HG03064 (cell line): ENCODE measurements around the gene SLC23A2.

Experiments
- ATAC-seq: cut with Tn5 transposase; IDR thresholded peaks from one replicate; pipeline ENCODE4 v1.9.1; 2021; ENCODE audit warnings: low read depth; ENCODE audit not compliant: unreplicated experiment

SLC23A2 gene

DNA sequence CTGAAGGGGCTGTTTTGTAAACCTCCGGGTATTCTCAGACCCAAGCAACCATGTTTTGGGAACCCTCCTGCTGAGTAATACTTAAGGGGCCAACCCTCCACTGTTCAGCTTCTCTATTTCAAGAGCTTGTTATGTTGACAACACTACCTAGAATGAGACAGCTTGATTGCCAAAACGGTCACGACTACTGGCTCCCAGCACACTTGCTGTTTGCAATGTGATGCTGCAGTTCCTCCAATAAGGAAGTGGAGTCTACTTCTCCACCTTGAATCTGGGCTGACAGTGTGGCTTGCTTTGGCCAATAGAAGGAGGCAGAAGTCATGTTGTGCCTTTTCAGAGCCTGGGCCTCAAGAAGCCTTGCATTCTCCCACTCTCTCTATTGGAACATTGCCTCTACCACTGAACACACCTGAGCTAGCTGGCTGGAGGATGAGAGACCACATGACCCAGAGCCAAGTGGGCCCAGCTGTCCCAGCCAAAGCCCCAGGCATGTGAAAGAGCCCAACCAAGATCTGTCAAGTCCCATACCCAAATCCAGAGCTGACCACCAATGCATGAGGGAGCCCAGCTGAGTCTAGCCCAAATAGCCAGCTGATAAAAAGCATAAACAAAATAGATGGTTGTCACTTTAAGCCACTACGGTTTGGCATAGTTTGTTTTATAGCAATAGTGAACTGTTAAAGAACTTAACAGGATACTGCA lies 171.6 kb downstream of the SLC23A2 start:
- no peak for ATAC-seq

DNA sequence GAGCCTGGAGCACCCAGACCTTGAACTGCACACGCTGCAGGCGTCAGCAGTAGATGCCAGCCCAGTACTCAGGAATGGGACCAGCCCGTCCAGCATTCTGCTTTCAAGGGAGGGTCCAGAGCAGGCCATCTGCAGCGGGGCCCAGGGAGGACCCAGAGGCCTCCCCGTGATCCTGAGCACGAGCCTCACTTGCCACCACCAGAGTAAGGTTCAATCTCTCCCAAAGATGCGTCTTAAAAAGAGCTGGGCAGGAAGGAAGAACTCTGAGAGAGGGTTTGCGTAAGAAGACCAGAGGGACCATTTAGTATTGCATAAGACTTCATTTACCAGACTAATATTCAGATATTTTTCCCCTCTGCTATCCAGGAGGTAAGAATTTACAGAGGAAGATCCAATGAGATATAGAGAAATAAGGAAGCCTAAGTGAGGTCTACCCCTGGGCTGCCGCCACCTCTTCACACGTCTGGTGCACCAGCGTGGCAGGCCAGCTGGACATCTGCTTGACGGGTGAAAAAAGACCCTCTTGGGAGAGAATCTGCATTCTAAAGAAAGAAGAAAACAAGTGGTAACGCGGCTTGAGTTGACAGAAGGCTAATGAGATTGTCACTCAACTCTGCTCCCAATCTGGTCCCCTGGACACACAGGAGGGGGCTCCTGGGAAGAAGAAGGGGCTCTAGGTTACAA lies 172.3 kb downstream of the SLC23A2 start:
- ATAC-seq: no peak

DNA sequence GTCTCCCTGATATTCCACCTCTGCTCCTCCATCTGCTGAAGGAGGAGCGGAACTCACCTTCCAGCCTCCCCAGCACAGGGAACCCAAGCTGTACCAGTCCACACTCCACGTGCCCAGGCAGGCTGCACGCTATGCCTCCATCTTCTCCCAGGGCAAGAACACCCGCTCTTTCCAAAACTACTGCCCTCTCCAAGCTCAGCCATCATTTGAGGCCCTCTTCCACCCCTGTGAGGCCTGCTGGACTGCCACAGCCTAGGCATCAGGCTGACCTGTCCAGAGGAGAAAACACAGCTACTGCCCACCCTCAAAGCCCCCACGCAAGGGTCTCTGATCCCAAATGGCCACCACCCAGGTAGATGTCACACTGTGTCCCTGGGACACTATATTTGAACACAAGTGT lies 179.7 kb downstream of the SLC23A2 start:
- no peak for ATAC-seq

DNA sequence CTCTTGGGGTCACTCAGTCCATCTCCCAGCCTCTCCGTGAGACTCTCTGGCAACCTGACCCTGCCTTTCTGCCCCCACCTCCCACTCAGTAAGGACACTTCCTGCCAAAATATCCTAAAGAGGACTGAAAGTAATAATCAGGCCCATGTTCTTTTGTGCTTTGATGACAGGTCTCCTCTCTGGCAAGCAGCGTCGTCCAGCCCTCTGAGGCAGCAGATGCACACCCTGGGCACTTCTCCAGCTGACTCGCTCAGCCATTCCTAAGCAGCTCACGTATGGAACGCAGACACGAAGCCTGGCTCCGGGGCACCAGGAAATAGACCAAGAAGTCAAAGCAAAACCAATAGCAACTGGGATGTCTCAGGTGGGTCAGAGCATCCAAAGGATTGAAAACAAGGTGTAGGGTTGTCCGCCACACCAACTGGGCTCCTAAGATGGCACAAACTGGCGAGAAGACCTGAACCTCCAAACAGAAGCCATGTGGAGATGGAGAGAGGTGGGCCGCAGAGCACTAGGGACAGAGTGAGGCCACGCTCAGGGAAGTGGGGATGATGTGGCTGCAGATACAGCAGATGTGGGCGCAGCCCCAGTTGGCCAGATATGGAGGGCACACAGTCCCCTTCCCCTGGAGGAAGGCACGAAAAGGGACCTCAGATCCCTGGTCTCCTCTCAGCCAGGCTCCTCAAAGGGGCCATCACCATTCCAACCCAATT lies 180.3 kb downstream of the SLC23A2 start:
- ATAC-seq: no peak

DNA sequence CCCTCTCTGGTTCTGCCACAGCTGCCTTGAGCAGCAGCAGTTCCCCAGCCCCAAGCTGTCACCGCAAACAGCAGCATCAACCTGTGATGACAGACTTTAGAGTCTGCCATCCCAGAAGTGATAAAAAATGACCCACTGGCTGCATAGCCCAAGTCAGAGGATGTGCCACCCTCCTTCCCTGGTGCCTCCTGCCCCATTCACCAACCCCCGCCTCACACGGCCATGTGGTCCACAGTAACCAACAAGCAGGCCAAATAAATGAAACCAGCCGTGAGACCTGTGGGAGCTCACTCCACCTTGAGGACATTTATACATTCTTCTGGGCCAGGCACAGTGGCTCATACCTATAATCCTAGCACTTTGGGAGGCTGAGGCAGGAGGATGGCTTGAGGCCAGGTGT lies 181.4 kb downstream of the SLC23A2 start:
- no peak for ATAC-seq

DNA sequence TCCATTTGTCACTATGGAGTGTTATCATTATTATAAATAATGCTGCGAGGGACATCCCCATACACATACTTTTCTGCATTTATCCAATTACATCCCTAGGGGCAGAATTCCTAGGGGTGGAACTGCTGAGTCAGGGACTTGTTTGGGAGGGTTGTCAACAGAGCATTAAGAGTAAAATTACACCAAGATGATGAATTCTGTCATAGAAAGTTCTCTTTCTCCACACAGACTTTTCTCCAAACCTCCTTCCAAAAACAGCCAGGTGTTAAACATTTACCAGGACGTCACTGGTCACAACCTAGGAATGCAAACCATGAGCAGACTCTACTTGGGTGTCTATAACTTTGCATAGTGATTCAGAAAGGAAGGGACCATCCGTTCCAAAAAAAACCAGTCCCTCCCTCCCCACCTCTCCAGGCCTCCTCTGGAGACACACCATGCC lies 184.1 kb downstream of the SLC23A2 start:
- no peak for ATAC-seq

DNA sequence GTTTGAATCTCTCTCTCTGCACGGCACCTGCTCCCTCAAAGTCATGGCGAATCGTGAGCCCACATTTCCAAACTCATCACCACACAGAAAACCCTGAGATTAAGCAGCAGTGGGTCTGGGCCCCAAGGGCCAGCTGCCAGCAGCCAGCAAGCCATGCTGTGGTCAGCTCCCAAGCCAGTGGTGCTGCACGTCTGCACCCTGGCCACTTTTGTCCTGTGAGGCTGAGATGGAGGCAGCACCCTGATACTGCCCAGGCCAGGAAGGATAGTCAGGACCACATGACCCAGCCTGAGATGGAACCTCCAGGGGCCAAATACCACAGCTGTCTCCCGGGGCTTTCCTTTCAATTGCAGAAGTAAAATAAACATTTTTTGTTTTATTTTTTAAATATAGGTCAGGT lies 185.7 kb downstream of the SLC23A2 start:
- ATAC-seq: no peak

DNA sequence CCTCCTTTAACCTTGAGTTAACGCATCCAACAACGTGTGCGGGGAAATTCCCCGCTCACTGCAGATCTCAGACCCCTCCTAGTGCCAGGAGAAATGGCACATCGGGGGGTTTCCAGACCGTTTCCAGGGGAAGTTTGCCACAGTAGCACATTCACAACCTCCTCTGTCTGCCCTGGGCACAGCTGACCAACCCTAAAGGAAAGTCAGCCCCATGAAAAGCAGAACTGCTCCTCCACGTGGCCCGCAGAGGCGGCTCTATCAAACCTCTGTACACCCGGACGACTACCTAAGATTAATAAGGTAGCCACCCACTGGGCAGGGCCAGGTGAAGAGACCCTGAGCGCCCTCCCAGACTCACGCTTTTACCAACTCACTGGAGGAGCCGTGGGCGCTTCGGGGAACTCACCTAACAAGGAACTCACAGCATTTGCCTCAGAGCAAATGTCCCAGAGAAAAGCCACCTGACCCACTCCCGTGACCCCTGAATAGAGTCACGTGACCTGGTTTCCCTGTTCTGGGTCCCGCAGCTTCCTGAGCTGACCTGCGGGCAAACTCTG lies 186.5 kb downstream of the SLC23A2 start:
- peak; percentile 34 for ATAC-seq

DNA sequence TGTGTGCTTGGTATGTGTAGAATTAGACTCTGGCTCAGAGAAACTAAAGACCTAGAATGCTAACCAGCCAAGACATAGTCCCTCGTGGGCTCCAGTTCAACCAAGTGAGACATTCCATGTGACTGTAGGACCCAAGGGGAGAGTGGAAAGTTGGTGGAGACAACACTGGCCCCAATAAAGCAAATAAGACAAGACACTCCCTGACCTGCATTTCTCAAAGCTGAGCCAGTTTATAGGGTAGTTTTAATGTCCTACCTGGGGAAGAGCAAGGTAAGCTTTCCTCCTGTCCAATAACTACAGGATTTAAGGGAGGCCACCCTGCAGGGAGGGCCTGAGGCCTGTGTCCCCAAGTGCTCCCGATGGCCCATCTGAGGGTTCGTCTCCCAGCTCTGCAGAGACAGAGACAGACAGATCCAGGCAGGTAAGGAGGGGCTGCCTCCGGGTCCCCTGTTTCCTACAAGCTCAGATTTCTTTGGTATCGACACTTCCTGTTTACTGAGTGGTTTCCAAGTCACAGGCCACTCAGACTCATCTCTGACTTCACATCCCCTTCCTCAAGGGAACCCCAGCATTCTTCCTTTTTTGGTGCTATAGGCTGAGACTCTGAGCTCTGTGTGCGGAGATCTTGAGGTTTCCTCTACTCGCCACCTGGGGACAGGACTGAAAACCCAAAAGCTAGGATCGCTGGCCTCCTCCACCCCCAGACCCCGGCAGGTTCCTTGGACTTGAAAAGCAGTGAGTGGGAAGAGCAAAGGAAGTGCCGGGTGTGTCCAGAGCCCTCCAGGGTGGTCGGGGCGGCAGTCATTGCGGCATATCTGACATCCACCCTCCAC lies 187.2 kb downstream of the SLC23A2 start:
- ATAC-seq: peak; percentile 40

DNA sequence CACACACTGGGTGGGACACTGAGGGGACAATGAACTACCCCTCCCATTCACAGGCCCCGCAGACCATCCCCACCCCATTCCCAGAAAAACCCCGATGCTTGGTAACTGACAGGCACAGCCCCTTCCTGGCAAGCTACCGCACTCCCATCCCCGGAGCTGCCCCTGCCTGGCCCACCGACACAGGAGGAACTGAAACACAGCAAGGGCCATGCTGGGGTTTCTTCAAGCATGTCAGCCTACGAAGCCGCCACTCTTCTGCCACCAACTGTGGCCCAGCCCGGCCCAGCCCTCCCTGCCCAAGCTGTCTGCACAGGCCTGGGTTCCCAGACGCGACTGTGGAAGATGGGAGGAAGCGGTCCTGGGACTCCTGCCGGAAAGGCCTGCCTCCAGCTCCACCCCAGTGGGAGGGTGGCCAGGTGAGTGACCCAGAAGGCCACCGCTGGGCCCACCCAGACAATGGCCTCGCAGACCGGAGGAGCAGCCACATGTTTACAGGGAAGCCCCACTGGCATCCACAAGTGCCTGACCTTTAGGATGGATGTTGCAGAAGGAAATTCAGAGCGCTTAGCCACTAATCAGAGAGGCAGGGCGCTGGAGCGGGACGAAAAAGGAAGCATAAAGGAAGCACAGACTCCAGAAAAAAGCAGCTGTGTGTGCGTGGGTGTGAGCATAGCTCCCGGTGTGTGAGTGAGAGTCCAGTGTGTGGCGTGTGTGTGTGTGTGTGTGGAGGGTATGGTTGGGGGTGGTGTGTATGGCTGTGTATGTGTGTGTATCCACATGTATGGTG lies 188.0 kb downstream of the SLC23A2 start:
- no peak for ATAC-seq

DNA sequence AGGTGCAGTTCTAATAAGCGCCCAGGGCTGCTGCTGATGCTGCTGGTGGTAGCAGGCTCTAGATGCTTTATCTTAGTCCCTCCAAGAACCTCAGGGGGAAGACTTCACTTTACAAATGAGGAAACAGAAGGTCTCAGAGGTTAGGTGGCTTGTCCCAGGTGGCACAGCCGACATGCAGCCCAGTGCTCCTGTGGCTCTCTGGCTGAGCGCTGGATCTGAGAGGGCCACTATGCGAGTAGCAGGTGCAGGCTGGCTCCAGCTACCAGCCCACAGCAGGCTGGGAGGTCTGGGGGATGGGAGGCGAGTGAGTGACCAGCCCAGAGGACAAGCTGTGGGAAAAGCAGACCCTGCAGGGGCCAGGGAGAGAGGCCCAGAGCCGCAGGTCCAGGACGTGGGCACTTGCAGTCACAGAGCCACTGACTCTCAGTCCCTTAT lies 188.7 kb downstream of the SLC23A2 start:
- ATAC-seq: no peak

DNA sequence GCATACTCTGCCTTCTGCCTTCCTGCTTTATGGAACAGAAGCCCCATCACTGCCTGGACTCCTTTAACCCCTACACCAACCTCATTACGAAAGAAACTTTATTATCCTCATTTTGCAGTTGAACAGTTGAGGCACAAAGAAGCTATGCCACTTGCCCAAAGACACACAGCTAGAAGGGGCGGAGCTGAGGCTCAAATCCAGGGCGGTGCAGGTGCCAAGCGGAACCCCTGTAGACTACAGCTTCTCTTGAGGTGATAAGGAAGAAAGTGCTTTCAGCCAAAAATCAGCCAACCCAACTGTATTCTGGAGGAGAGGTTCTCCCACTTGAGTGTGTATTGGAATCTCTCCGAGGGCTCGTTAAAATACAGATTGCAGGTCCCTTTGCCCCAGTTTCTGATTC lies 189.1 kb downstream of the SLC23A2 start:
- ATAC-seq: no peak

DNA sequence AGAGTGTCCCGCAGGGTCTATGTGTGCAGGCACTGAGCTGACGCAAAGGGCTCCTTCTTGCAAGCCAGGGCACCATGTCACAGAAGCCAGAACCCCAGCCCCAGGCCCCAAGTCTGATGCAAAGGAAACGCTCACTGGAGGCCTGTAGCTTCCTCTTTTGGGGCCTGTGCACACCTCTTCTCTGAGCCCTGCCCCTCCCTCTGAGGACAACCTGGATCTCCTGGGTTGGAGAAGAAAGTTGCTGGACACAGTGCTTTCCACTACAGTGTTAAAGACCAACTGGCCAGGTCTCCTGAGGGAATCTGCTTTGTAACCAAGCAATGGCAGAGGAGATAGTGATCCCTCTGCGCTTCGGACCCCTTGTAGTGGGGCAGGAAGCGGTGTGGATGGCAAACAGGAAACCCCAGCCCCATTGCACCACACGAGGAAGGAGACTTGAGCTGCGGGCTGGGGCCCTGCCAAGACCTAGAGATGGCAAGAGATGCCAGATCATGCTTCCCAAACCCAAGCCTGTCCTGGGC lies 189.6 kb downstream of the SLC23A2 start:
- no peak for ATAC-seq

DNA sequence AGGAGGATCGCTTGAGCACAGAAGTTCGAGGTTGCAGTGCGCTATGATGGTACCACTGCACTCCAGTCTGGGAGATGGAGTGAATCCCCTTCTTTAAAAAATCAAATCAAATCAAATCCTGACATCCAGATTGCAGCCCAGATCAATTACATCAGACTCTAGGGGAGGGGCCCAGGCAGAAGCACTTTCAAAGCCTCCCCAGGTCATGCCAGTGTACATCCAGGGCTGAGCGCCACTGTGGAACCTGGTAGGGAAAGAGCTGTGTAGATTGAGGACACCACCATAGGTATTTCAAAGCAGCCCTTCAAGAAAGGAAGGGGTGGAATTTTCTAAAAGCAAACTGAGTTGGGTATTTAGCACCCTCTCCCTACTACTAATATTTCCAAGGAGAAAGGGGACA lies 190.1 kb downstream of the SLC23A2 start:
- ATAC-seq: no peak

DNA sequence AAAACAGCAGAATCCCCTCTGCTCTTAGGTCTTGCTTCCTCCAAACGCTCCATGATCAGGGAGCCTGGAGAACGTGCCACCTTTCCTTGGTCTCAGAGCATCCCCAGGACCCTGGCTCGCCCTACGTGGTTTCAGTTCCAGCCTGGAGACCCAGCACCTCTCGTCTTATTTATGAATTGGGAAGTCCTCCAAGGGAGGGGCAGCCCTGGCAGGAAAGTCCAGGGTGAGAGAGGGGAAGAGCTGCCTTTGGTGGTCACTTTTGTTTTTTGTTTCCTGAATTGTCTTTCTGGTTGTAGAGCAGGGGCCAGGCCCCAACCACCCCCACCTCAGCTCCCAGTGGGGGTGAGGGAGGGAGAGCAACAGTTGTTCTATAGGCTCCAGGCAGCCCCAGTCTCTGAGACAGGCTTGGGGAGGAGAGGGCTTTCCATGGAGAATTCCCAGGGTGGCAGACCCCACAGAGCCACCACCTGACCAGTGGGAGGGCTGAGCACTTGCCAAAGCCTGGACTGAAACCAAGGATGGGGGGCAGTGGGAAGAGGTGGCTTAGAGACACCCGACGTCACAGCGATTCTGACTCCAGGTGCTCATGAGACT lies 190.8 kb downstream of the SLC23A2 start:
- ATAC-seq: no peak

DNA sequence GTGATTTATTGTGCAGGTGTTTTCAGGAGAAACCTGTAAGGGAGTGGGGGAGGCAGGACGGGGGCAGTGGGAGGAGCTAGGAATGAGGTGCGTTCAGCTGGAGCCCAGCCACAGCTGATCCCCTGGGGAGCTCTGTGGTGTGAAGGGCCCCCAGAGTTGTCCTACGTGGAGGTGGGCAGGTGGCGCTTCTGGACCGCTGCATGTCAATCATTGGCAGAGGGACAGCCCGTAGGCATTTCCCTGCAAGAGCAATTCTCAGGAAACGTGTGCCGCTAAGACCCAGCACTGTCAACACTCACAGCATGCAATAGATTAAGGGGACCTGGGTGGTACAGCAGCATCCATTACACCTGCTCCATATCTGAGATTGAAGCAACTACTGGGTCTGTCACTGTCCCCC lies 191.6 kb downstream of the SLC23A2 start:
- no peak for ATAC-seq

DNA sequence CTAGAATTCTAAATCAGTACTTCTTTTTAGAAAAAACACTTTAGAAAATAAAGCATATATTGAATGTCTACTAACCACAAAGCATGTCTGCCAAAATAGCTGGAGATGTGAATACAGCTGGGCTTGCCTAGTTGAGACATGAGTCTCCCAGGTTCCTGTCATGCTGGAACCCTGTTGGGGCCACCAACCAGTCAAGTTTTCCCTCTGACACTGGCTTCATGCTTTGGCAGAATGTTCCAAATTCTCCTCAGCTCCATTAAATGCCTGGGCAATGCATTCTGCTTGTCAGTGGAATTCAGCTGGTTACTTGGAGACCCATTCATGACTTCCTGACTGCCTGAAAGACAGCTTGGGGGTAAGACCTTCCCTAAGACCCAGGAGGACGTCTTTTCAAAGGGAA lies 192.4 kb downstream of the SLC23A2 start:
- ATAC-seq: no peak

DNA sequence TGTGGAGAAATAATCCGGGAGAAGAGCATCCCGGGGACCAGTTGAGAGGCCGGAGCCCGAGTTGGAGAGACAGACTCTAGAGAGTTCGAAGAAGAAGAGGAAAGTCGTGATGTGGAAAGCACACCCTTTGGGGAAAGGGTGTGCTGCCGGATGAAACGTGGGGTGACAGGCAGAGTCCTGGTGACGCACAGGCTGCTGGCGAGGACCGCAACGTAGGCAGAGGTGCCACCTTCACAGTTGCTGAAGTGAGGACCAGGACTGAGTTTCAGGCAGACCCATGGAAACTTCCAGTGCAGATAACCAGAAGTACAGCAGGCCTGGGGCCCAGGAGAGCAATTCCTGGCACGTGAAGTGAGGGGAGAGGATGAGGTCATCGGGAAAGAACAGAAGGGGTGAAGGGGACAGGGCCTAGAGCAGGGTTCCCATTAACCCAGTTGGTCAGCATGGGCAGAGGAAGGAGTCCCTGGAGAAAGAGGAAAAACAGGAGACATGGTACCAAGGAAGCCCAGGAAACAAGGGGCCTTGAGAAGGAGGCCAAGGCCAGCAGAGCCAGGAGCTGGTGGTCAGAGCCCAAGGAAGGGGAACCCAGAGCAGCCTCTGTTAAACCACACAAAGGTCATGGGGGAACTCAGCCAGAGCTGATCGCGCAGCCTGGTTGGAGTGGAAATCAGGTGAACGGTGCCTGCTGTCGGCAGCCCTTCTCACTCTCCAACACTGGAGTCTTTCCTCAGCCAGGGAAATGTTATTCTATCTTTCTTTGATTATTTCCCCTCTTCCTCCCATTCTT lies 195.5 kb downstream of the SLC23A2 start:
- no peak for ATAC-seq
